NCI-H2196 (cell line): ENCODE measurements around the gene TBC1D17.

Experiments
- DNase-seq: peaks from one replicate; lab custom pipeline; 2025; ENCODE audit not compliant: unreplicated experiment; lab: John Stamatoyannopoulos, UW

The TBC1D17 gene

DNA sequence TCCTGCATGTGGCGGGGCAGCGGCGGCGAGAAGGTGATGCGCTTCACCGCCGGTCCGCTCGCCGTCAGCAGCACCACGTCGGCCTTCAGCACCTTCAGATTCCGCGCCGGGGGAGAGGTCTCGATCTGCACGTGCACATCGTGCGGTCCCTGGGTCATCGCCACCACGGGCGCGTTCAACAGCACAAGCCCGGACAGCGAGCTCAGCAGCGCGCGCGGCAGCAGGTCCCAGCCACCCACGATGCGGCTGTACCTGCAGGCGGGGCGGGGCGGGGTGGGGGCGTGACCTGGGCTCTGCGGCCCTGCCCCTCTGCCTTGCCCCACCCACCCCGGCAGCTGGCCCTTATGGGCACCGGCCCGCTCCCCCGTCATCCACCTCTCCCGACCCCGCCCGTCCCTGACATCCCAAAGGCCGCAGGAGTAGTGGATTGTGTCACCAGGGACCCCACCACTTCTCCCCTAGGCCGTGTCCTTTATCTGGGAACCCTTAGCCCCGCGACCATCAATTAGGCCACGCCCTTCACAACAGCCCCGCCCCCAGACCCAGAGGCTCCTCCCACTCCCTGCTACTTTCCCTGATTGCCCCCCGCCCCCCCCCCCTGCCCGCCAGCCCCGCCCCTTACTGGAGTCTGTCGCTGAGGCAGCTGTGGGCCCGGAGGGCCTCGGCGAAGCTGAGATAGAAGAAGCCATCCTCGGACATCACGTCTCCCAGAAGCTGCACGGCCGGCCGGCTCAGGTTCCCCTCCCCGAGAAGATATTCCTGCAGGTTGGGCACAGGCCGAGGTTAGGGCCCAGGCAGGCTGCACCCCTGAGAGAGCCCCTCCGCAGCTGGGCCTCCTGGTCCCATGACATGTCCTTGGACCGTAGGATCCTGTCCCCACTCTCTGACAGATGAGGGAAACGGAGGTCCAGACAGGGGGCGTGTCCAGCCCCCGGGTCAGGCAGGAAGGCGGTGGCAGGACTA, 13.1 kb downstream of the TBC1D17 start:
- peak; percentile 65 for DNase-seq

DNA sequence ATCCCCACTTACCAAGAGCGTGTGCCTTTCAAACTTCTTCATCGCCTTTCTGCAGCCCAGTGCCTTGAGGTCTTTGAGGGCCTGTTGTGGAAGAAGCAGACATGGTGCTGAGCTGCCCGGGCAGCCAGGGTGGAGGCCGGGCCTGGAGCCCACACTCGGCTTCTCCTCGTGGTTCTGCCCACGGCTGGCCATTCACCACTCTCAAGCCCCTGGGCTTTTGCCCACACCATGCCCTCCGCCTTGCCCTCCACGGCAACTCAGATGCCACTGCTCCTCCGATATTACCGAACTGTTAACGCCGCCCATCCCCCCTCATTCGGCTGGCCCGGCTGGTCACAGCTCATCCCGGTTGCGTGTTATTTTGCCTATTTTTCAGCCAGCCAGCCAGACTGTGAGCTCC, 13.9 kb downstream of the TBC1D17 start:
- no peak for DNase-seq

DNA sequence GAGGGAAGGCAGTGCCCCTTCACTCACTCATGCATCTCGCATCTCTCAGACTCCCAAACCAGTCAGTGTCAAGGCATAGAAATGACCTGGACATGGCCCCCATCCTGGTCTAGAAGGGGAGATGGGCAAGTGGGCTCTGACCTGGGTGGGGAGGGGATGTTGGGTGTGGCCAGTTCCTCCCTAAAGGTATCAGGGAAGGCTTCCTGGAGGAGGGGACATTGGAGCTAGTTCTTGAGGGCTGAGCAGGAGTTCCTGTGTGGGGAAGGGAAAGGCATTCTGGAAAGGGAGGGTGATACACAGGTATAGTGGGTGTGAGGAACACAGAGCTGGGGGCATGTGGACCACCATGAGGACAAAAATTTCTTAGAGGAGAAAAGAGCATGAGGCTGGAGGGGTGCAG, 15.2 kb downstream of the TBC1D17 start:
- no peak for DNase-seq

DNA sequence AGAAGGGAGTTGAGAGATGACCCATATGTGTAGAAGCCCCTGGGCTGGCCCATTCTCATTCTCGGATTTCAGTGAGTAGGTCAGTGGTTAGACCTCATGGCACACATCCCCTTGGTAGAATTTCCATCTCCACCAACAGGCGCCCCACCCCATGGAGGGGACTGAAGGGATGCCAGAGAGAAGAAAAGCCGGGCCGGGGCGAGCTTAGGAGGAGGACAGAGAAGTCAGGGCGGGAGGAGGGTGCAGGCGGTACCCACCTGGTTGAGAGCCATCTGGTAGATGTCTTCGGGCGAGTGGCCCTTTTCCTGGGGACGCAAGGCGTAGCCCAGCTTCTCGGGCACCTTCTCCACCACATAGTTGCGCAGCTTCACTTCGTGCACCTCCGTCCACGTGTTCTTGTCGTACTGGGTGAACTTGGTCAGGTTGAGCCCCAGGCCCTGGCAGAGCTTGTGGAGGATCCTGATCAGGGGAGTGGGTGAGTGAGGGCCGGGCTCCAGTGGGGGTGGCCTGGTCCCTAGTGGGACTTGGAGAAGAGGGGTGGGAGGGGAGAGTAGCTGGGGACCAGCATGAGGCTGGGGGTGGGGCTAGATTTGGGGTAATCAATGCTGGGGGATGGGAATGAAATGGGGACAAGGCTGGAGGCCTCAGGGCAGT, 16.6 kb downstream of the TBC1D17 start:
- no peak for DNase-seq

DNA sequence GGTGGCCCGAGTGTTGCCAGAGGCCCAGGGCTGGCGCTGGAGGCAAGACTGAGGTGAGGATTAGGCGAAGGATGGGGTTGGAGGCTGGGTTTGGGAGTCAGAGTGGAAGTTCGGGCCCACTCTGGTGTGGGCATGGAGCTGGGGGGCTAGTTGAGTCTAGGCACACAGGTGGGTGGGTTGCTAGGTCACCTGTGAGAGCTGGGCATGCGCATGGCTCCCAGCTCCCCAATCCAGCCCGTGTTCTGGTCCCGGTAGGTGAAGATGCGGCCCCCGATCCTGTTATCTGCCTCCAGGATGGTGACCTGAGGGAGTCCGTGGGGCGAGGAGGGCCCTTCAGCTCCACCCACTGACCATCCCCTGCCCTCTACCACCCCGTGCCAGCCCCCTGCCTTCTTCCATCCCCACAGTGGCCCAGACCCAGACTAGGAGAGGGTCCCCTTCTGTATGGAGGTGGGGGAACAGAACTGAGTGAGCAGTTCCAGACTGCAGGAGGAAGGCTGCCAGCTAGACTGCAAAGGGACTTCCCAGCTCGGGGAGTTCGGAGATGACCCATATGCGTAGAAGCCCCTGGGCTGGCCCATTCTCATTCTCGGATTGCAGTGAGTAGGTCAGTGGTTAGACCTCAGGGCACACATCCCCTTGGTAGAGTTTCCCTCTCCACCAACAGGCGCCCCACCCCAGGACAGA, 17.5 kb downstream of the TBC1D17 start:
- DNase-seq = no peak

DNA sequence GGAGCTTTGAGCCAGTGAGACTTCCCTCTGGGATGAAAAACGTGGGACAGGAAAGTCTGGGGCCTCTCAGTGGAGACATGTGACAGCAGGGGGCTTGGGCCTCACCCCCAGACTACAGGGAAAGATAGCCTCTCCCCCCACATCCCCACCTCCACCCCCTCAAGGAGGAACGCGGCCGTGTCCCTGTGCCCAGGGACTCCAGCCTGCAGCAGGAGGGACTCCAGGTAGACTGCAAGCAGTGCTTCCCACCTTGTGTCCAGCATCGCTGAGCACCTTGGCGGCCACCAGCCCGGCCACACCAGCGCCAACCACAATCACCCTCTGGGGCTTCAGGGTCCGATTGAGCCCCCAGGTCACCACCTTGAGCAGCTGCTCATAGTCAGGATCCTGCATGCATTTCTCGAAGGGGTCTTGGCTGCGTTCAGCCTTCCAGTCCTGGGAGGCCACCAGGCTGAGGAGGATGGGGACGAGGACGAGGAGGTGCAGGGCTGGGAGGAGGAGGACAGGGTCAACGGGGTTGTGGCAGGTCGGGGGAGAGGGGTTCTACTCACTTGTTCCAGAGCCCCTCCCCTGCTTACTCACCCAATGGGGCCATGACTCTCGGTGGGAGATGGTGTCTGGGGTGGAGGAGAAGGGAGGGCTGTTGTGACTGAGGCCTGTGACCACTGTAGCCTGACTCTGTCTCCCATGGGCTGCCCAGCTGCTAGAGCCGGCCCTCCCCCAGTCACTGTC, 18.2 kb downstream of the TBC1D17 start:
- DNase-seq = no peak

DNA sequence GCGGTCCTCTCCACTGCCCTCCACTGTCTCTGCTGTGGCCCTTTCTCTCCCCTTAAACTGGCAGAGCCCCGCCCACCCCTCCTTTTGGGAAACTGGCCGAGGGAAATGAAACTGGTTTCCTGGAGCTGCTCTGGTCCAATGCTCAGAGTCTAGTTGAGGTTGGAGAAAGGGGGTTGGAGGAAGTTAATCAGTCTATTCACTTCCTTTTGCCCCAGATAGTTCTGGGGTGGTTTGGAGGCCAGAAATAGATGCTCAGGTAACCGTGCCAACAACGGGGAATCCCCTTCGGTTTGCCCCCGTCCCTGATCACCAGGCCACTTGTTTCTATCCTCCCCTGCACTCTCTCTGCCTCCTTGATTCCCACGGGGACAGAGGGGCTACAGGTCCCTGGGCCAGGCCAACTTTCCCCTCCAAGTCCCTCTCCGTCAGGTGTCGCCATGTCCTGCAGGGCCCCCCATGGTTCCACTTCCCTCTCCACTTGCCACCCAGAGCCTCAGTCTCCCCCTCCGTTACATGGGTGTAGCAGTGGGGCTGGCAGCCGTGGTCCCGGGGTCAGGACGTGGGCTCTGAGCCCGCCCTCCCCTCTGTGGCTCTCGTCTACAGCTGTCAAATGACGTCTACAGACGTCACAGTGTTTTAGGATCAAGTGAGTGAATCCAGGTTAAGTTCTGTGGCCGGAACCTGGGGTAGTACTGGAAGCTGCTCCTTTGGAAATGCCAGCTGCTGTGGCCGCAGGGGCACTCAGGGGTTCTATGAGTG, 19.5 kb downstream of the TBC1D17 start, which contains the start of gene IL4I1:
Gene IL4I1 (minus strand): TSS at position 25 of the 759 bp plus-strand sequence. CDS start 727 bp downstream, outside the sequence.
- no peak for DNase-seq

DNA sequence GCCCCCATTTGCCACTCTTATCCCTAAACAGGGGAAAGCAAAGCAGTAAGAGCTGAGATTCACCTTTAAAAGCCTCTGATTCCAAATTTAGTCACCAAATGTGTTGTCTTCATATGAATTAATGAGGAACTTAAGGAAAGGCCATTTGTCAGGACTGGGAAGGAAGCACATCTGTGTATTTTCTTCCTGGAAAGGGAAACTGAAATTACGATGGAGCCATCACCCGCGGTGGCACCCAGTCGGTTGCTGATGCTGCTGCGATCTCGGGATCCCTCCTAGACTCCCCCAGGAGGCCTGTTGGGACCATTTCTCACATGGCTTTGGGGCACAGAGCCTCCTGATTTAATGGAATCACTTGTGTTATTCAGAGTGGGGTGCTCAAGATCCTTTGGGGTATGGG, 26.6 kb downstream of the TBC1D17 start:
- DNase-seq = no peak

DNA sequence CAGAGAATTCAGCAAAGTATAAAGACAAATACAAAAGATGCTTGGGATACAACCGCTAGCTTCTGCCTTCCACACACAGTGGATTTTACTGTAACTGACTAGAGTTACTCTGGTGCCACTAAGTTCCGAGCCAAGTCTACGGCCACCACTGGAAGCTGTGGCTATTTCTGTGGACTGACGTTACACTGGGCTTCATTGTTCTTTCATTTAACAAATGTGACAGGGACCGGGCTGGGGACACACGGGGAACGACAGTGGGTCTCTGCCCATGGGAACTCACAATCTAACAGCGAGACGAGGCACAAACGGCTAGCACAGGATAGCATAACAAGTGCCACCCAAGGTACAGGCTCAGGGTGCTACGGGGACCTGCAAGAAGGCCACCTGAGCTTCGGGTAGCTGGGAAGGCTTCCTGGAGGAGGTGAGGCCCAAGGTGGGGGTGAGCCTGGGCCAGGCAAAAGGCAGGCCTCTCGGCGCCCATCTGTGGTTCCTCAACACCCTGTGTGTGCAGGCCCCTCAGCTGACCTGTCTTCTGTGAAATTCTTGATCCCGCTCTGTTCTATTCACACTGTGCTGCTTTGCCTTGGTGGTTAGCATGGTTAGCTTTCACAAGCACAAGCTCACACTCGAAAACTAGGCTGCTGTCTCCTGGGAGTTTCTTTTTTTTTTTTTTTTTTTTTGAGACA, 29.5 kb downstream of the TBC1D17 start:
- DNase-seq = no peak

DNA sequence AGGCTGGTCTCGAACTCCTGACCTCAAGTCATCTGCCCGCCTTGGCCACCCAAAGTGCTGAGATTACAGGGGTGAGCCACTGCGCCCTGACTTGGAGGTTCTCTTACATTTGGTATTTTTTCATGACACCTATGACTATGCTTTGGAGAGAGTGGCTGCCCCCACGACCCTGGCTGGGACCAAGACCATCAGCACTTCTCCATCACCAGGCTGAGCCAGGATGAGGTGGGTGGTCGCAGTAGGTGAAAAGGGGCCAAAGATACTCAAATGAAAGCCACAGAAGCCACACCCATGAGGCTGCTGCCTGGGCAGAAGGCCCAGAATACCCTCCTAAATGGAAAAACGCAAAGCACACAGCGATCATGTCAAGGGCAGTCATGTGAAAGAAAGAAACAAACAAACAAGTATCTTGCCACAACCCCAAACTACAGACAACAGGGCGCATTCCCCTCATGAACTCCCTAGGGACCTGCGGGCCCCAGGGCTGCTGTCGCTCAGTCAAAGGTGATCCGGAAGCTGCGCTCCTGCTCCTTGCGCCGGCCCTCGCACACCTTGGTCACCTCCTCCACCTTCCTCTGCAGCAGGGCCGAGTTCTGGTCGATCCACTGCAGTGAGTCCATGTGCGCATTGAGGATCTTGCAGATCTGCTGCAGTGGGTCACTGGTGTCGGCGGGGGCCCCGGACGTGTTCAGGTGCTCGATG, 30.4 kb downstream of the TBC1D17 start:
- DNase-seq = no peak

DNA sequence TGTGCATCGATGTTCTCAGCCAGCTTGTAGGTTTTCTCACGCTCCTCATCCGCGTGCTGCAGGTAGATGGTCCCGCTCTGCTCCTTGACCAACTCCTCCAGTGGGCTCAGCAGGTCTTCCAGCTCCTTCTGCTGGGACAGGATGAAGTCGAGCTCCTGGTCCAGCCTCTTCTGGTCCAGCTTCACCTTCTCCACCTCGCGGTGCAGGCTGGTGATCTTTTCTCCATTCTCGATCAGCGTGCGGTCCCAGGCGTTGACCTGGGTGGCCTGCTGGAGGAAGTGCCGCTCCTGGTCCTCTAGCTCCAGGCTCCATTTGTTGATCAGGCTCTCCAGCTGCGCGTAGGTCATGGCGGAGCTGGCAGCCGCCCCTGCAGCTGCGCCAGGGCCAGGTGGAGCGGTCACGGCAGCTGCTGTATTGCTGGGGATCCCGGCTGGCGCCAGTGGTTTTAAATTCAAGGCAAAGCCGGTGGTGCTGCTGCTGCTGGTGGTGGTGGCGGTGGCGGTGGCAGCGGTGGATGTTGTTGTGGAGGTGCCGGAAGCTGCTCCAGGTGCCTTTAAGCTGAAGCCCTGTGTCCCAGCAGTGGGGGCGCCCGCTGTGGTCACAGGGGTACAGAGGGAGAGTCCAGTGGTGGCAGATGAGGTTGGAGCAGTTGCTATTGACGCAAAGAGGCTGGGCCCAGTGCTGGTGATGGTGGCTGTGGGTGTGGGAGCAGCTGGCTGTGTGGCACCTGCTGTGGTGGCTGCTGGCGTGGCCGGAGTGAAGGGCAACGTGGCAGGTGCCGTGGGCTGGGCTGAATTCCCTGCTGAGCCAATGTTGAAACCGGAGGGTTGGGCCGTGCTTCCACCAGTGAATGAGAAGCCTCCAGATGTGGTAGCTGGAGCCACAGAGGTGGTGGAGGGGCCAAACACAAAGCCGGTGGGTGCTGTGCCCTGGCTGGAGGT, 31.2 kb downstream of the TBC1D17 start:
- DNase-seq = no peak

DNA sequence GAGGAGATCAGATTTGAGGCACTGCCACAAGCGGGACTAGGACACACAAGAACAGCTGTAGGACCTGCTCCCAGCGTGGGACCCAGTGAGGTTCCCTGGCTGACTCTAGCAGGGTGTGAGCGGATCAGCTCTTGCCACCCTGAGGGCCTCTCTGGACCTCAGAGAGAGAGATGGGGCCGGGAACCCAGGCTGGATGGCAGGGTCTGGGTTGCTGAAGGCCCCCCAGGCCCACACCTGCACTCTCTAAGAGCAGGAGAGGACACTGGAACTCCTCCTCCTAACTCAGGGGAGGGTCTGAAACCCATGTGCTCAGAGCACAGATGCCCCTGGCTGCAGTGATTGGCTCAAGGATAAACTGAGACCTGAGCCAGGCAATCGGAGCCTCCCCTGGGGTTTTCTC, 32.7 kb downstream of the TBC1D17 start:
- DNase-seq = no peak

DNA sequence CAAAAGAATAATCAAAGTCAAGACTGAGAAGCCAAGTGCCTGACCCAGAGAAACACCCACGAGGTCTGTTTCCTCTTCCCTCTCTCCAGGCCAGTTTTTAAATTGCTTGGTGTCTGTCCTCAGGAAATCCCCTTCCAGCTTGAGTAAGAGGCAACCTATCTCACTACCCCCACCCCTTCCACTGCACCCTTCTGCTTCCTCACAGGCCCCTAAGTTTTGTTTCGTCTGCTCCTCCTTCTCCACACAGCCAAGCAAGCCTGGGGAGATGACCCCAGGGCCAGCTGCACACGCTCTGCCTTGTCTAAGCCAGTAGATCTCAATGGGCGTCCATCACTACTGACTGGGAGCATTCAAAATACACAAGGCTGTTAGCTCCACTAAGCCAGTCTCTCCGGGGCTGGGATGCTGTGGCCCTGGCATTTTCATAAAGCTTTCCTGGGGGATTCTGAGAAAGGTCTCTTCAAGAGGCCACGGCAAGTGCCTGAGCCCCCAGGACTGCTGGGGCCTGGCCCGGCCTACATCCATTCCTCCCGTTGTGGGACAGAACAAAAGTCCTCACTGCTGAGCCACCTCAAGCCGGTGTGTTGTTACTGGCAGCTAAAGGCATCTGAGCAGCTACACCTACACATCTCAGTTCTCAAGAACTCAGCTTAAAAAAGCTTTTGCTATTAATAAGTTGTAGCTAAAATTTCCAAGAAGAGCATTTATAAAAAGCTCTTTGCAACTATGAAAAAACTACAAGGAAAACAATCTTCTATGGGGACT, 34.1 kb downstream of the TBC1D17 start:
- DNase-seq = no peak

DNA sequence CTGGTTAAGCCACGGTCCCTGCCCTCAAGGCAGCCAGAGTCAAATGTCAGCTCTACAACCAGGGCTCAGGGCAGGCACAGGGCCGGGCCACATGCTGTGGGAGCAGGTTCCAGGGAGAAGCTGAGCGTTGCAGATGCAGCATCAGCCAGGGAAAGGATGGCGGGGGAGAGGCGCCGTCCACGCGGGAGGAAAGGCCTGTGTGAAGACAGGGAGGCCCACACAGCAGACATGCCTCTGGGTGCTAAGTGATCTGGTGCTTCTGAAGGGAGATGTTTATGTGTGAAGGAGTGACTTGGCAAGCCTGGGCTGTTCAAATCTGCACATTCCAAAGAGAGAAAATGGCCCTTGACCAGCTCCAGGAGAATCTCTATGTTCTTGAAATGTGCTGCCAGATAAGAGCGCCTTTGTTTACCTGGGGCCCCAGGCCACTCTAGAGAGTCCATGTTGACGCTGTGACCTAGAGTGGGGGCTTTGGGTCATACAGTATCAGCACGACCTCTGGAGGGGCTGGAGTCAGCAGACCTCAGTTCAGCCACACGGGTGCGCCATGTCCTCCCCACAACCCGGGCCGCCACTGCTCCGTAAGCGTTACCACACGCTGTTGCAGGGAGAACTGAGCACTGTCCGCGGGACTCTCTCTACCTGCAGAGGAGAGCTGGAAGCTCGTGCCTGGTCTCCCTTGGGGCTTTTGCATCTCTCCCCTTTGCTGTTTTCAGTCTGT, 35.6 kb downstream of the TBC1D17 start:
- DNase-seq = no peak

DNA sequence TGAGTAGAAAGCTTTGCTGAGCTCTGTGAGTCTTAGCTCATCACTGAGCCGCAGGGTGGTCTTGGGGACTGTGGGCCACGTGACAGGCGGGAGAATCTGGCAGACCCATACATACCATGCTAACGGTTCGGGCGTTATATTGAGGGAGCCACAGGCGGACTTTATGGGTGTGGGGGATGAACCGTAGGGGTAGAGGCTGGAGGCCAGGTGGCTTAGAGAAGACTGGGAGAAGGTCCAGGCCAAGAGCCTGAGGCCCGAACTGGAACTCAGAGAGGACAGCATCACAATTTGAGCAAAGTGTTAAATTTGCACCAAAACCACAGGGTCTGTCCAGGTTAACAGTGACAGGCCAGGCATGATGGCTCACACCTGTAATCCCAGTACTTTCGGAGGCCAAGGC, 36.2 kb downstream of the TBC1D17 start:
- no peak for DNase-seq

DNA sequence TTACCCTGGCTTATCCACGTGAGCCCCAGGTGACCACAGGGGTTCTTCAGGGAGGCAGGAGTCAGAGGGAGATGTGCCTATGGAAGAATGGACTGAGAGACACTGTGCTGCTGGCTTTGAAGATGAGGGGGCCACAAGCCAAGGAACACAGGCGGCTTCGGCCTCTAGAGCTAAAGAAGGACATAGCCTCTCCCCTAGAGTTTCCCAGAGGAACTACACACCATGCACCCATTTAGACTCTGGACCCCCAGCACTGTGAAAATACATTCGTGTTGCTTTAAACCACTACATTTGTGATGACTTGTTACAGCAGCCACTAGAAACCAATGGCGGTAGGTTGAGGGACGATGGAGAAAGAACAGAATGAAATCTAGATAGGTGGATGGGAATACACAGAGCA, 37.8 kb downstream of the TBC1D17 start:
- DNase-seq = no peak
